ENCODE measurements around the gene PGC.

GRCh38 chr6:41721414-41721813 lies 25.8 kb downstream of the PGC start:
- TF ChIP-seq CTCF (IDR thresholded peaks at IDR 0.05) = no peak
- no peak for TF ChIP-seq POLR2A (IDR thresholded peaks at IDR 0.05)
